ENCODE results near the gene HMGB1.

GRCh38 chr13:30486230-30487074 lies 20.7 kb upstream of the HMGB1 start:
- no peak for TF ChIP-seq CTCF (conservative IDR thresholded peaks at IDR 0.05 in 1 of 2, IDR thresholded peaks at IDR 0.05 in 1 of 2; ENCODE audit: low read depth in 1 of 2, low read length in 2 of 2)
- no peak for TF ChIP-seq EZH2 (IDR thresholded peaks at IDR 0.05; ENCODE audit: low read length, missing control alignments)

Measured in fibroblast of lung (primary cell).